IMR-90 (cell line): Measurements from ENCODE around the gene CEP55. TPM values are rescaled to one million over a fixed set of nuclear protein-coding genes. Genes with fewer than 3 reads are reported as not detected.

Source experiments
- ATAC-seq: fragments of 200-7000 bp; cut with Tn5 transposase; 2 replicates; pipeline ENCODE4 v1.9.1; 2020; ENCODE audit warnings: low read depth, mild to moderate bottlenecking, moderate library complexity
- BruUV-seq: library from RNA; stranded (reverse); fragments of 400-500 nt; replicated peaks from 2 replicates; lab custom pipeline; 2021; lab: Mats Ljungman, UMichigan
- CTCF ChIA-PET: fragments of 300-600 bp; formaldehyde crosslinking; extraction: SDS; loops from one replicate; lab custom pipeline; 2021; ENCODE audit warnings: antibody characterized with exemption; lab: Yijun Ruan, JAX
- POLR2A ChIA-PET: fragments of 300-600 bp; sonication (Branson Sonifier 250); formaldehyde crosslinking; loops from one replicate; lab custom pipeline; 2022; ENCODE audit warnings: antibody characterized with exemption; ENCODE audit not compliant: unreplicated experiment; lab: Charles Lee
- DNase-seq: peaks from one replicate; pipeline ENCODE4 v3.0.0; 2013
- H2AFZ ChIP-seq: replicated peaks from 2 replicates; pipeline ENCODE3; 2013; ENCODE audit warnings: low read length, mild to moderate bottlenecking; ENCODE audit not compliant: poor library complexity
- H2AK5ac ChIP-seq: 2 replicates; pipeline ENCODE4 v1.6.1; 2013; ENCODE audit warnings: low read depth, low read length, inconsistent platforms
- H2AK9ac ChIP-seq: replicated peaks from 2 replicates; pipeline ENCODE3; 2013; ENCODE audit warnings: mild to moderate bottlenecking, low read depth, low read length, moderate library complexity; ENCODE audit not compliant: poor library complexity
- H2BK120ac ChIP-seq: 2 replicates; pipeline ENCODE4 v1.6.1; 2013; ENCODE audit warnings: low read depth, low read length, inconsistent platforms
- H2BK15ac ChIP-seq: 3 replicates; pipeline ENCODE4 v1.6.1; 2013; ENCODE audit warnings: low read depth, low read length, inconsistent platforms
- H2BK20ac ChIP-seq: 2 replicates; pipeline ENCODE4 v1.6.1; 2013; ENCODE audit warnings: low read depth, mild to moderate bottlenecking, inconsistent platforms, low read length, moderate library complexity
- H2BK5ac ChIP-seq: 2 replicates; pipeline ENCODE4 v1.6.1; 2013; ENCODE audit warnings: mild to moderate bottlenecking, low read depth, low read length, inconsistent platforms; ENCODE audit not compliant: poor library complexity, severe bottlenecking
- H3K14ac ChIP-seq: replicated peaks from 2 replicates; pipeline ENCODE4 v1.6.1; 2013; ENCODE audit warnings: low read depth, low read length, inconsistent platforms
- H3K18ac ChIP-seq: 2 replicates; pipeline ENCODE4 v1.6.1; 2013; ENCODE audit warnings: low read depth, low read length, control low read depth
- H3K23ac ChIP-seq: 2 replicates; pipeline ENCODE4 v1.6.1; 2013; ENCODE audit warnings: low read depth, low read length, inconsistent platforms
- H3K27ac ChIP-seq: 2 replicates; pipeline ENCODE4 v1.5.1; 2013; ENCODE audit warnings: mild to moderate bottlenecking, control low read depth, low read length; ENCODE audit not compliant: insufficient read depth
- H3K27me3 ChIP-seq: 2 replicates; pipeline ENCODE4 v1.6.1; 2013; ENCODE audit warnings: low read length; ENCODE audit not compliant: control insufficient read depth, insufficient read depth
- H3K36me3 ChIP-seq: 2 replicates; pipeline ENCODE4 v1.6.1; 2013; ENCODE audit warnings: low read length, mixed read lengths; ENCODE audit not compliant: control insufficient read depth, insufficient read depth
- H3K4ac ChIP-seq: 2 replicates; pipeline ENCODE4 v1.6.1; 2013; ENCODE audit warnings: low read depth, low read length, inconsistent platforms
- H3K4me1 ChIP-seq: 2 replicates; pipeline ENCODE4 v1.6.1; 2013; ENCODE audit warnings: low read length, mixed read lengths; ENCODE audit not compliant: control insufficient read depth, insufficient read depth
- H3K4me2 ChIP-seq: 2 replicates; pipeline ENCODE4 v1.6.1; 2013; ENCODE audit warnings: low read depth, mild to moderate bottlenecking, control low read depth, low read length, moderate library complexity
- H3K4me3 ChIP-seq: 2 replicates; pipeline ENCODE4 v1.5.1; 2013; ENCODE audit warnings: low read depth, mild to moderate bottlenecking, control low read depth, low read length, moderate library complexity; ENCODE audit not compliant: insufficient read depth
- H3K56ac ChIP-seq: 2 replicates; pipeline ENCODE4 v1.6.1; 2013; ENCODE audit warnings: low read length, inconsistent platforms; ENCODE audit not compliant: insufficient read depth; ENCODE audit errors: extremely low read depth
- H3K79me1 ChIP-seq, 2 experiments: 2 replicates each; pipeline ENCODE4 v1.6.1; 2013; ENCODE audit warnings: low read length in 2 of 2, inconsistent platforms in 1 of 2, low read depth in 1 of 2
- H3K9ac ChIP-seq: 2 replicates; pipeline ENCODE4 v1.6.1; 2013; ENCODE audit warnings: low read depth, low read length, control low read depth
- H3K9me1 ChIP-seq: 2 replicates; pipeline ENCODE4 v1.6.1; 2013; ENCODE audit warnings: low read length, inconsistent platforms; ENCODE audit not compliant: insufficient read depth
- H3K9me3 ChIP-seq: 2 replicates; pipeline ENCODE4 v1.6.1; 2013; ENCODE audit warnings: low read length; ENCODE audit not compliant: control insufficient read depth, insufficient read depth
- H4K20me1 ChIP-seq: 2 replicates; pipeline ENCODE4 v1.6.1; 2013; ENCODE audit warnings: low read length, inconsistent platforms; ENCODE audit not compliant: insufficient read depth
- H4K5ac ChIP-seq: 2 replicates; pipeline ENCODE4 v1.6.1; 2013; ENCODE audit warnings: mild to moderate bottlenecking, low read depth, low read length, control low read depth
- H4K8ac ChIP-seq, 2 experiments: 2 replicates each; pipeline ENCODE4 v1.6.1; 2013; ENCODE audit warnings: low read depth in 2 of 2, low read length in 2 of 2, control low read depth in 1 of 2, inconsistent platforms in 1 of 2
- H4K91ac ChIP-seq: 2 replicates; pipeline ENCODE4 v1.6.1; 2013; ENCODE audit warnings: low read depth, low read length, inconsistent platforms; ENCODE audit not compliant: insufficient read depth
- BHLHE40 ChIP-seq: fragments of 150-350 bp; IDR thresholded peaks from 2 replicates; pipeline ENCODE4 v1.6.1; 2016; ENCODE audit warnings: mild to moderate bottlenecking, low read depth, low read length
- CEBPB ChIP-seq: IDR thresholded peaks from 2 replicates; pipeline ENCODE4 v1.6.1; 2012; ENCODE audit warnings: low read depth, low read length, improper control_type of control experiment
- CHD1 ChIP-seq: IDR thresholded peaks from 2 replicates; pipeline ENCODE4 v1.6.1; 2012; ENCODE audit warnings: low read depth, low read length, improper control_type of control experiment
- CTCF ChIP-seq: conservative IDR thresholded peaks from 2 replicates; pipeline ENCODE4 v1.5.1; 2012; ENCODE audit warnings: mild to moderate bottlenecking, low read depth, low read length, improper control_type of control experiment
- ELK1 ChIP-seq: fragments of 150-350 bp; IDR thresholded peaks from 2 replicates; pipeline ENCODE4 v1.6.1; 2016; ENCODE audit warnings: low read depth, mild to moderate bottlenecking, low read length, moderate library complexity, borderline replicate concordance
- FOS ChIP-seq: fragments of 150-350 bp; IDR thresholded peaks from 2 replicates; pipeline ENCODE4 v1.6.1; 2016; ENCODE audit warnings: low read depth, low read length
- MAFK ChIP-seq: IDR thresholded peaks from 2 replicates; pipeline ENCODE4 v1.6.1; 2012; ENCODE audit warnings: low read depth, low read length, improper control_type of control experiment
- MAZ ChIP-seq: IDR thresholded peaks from 2 replicates; pipeline ENCODE4 v1.6.1; 2012; ENCODE audit warnings: low read depth, mild to moderate bottlenecking, low read length, improper control_type of control experiment, moderate library complexity, borderline replicate concordance
- MXI1 ChIP-seq: IDR thresholded peaks from 2 replicates; pipeline ENCODE4 v1.6.1; 2012; ENCODE audit warnings: low read depth, mild to moderate bottlenecking, low read length, moderate library complexity, borderline replicate concordance
- NFE2L2 ChIP-seq: fragments of 150-350 bp; IDR thresholded peaks from 2 replicates; pipeline ENCODE4 v1.6.1; 2016; ENCODE audit warnings: low read depth, mild to moderate bottlenecking, low read length
- POLR2A ChIP-seq: IDR thresholded peaks from 2 replicates; pipeline ENCODE4 v1.6.1; 2012; ENCODE audit warnings: mild to moderate bottlenecking, low read depth, low read length
- RAD21 ChIP-seq: IDR thresholded peaks from 2 replicates; pipeline ENCODE4 v1.6.1; 2012; ENCODE audit warnings: low read length, improper control_type of control experiment
- RCOR1 ChIP-seq: IDR thresholded peaks from 2 replicates; pipeline ENCODE4 v1.6.1; 2012; ENCODE audit warnings: mild to moderate bottlenecking, low read length, improper control_type of control experiment; ENCODE audit not compliant: insufficient replicate concordance
- RFX5 ChIP-seq: IDR thresholded peaks from 2 replicates; pipeline ENCODE4 v1.8.0; 2012; ENCODE audit warnings: low read depth, mild to moderate bottlenecking, low read length, moderate library complexity
- SMC3 ChIP-seq: fragments of 150-350 bp; IDR thresholded peaks from 2 replicates; pipeline ENCODE4 v1.6.1; 2016; ENCODE audit warnings: low read depth, mild to moderate bottlenecking, antibody characterized with exemption, low read length, moderate library complexity
- USF2 ChIP-seq: fragments of 150-350 bp; IDR thresholded peaks from 2 replicates; pipeline ENCODE4 v1.6.1; 2017; ENCODE audit warnings: mild to moderate bottlenecking, antibody characterized with exemption, low read length, low read depth
- WGBS, 2 experiments: methylation state at CpG; one replicate each; pipeline versions ENCODE4 v1.1.5 to v1.1.7; 2013; ENCODE audit warnings: missing lambda C conversion rate in 2 of 2; ENCODE audit not compliant: insufficient read length in 1 of 2; ENCODE audit errors: extremely low coverage in 2 of 2; 5-methylcytosine and 5-hydroxymethylcytosine counted together
- dilution Hi-C: fragments of 300-500 bp; cut with HindIII; formaldehyde crosslinking; loops from one replicate; pipeline ENCODE4 v1.14.3; 2018; ENCODE audit warnings: low sequenced_read_pairs; ENCODE audit not compliant: unreplicated experiment
- in situ Hi-C: fragments of 300-500 bp; cut with MboI; formaldehyde crosslinking; loops from 3 replicates; pipeline ENCODE4 v1.14.3; 2019; ENCODE audit warnings: low sequenced_read_pairs, inconsistent platforms, mixed read lengths
- intact Hi-C: fragments of 100-400 bp; cut with micrococcal nuclease; formaldehyde crosslinking; loops from 2 replicates; pipeline ENCODE4 v1.10.0; 2022
- polyA plus RNA-seq, 3 experiments: library from polyadenylated mRNA; depleted of rRNA; stranded (reverse); fragments of >200 nt; gene quantifications; 2 replicates each; pipeline ENCODE4 v1.2.3, GENCODE V29; 2012; ENCODE audit warnings: low replicate concordance in 1 of 3
- total RNA-seq: library from RNA; depleted of rRNA; stranded (reverse); fragments of >200 nt; gene quantifications from 2 replicates; pipeline ENCODE4 v1.2.3, GENCODE V29; 2012

The CEP55 gene
- total and polyA plus RNA-seq, 2 of the 4 experiments (the other 2 are of a cell fraction): 15.7 to 23.5 TPM

GRCh38 chr10:93559490-93559889 is 63.1 kb downstream of the CEP55 start:
- dilution Hi-C loops (no loop called here), intact Hi-C loops (no loop called here), in situ Hi-C loops (loop anchor here (10.0 kb wide), 1 partner anchor 115 kb away; no protein-coding TSS in a partner anchor)
- no peak overlapping the region for H3K23ac ChIP-seq
- H2BK5ac ChIP-seq: no peak overlapping the region
- H4K91ac ChIP-seq: no peak overlapping the region
- H2BK120ac ChIP-seq: no peak overlapping the region
- no peak overlapping the region for H3K14ac ChIP-seq
- no peaks in the 10 kb centered on the region for H3K9me1 ChIP-seq
- H2AK5ac ChIP-seq: no peak overlapping the region
- no peak overlapping the region for H2AK9ac ChIP-seq
- H3K56ac ChIP-seq: no peak overlapping the region
- no peak overlapping the region for H2BK20ac ChIP-seq
- H2BK15ac ChIP-seq: no peak overlapping the region
- no peak overlapping the region for H4K8ac ChIP-seq
- no peak overlapping the region for H2AFZ ChIP-seq
- no peak for DNase-seq
- no peak overlapping the region for H3K4me3 ChIP-seq
- POLR2A ChIA-PET: no interaction called here
- no TSS peak for BruUV-seq
- no peak overlapping the region for H3K9ac ChIP-seq
- no peak overlapping the region for H4K5ac ChIP-seq
- no peak overlapping the region for H3K4ac ChIP-seq
- H3K27ac ChIP-seq: no peak overlapping the region
- TF ChIP-seq FOS (no peak), POLR2A (no peak), ELK1 (no peak), CEBPB (no peak), MAZ (no peak), MAFK (no peak), BHLHE40 (no peak), RAD21 (no peak), RCOR1 (no peak), SMC3 (no peak), MXI1 (no peak), NFE2L2 (no peak), RFX5 (no peak), CTCF (no peak), CHD1 (no peak), USF2 (no peak)
- no peak overlapping the region for H3K4me2 ChIP-seq
- no peaks in the 10 kb centered on the region for H3K36me3 ChIP-seq
- ATAC-seq: no peak
- no peaks in the 10 kb centered on the region for H4K20me1 ChIP-seq
- H3K4me1 ChIP-seq: no peaks in the 10 kb centered on the region
- 70% methylated on average over 2 of the region's 9 CpGs; no CpG with 5 or more reads in 1 of the 2 experiments for WGBS, 2 experiments
- CTCF ChIA-PET: no interaction called here
- no peaks in the 10 kb centered on the region for H3K79me1 ChIP-seq
- no peak overlapping the region for H3K18ac ChIP-seq
- peaks cover 26% of the 10 kb centered on the region for H3K27me3 ChIP-seq
- H3K9me3 ChIP-seq: peaks cover 5% of the 10 kb centered on the region
